ENCODE measurements around the gene CCDC43.
A peak's percentile ranks its signal among the peaks of the same experiment; 100 is the strongest.
"Not testable (repeated sequence)": the region's sequence is repeated elsewhere in the genome, so short reads cannot be mapped to it uniquely, and the experiment has no call there.

CCDC43 gene

DNA sequence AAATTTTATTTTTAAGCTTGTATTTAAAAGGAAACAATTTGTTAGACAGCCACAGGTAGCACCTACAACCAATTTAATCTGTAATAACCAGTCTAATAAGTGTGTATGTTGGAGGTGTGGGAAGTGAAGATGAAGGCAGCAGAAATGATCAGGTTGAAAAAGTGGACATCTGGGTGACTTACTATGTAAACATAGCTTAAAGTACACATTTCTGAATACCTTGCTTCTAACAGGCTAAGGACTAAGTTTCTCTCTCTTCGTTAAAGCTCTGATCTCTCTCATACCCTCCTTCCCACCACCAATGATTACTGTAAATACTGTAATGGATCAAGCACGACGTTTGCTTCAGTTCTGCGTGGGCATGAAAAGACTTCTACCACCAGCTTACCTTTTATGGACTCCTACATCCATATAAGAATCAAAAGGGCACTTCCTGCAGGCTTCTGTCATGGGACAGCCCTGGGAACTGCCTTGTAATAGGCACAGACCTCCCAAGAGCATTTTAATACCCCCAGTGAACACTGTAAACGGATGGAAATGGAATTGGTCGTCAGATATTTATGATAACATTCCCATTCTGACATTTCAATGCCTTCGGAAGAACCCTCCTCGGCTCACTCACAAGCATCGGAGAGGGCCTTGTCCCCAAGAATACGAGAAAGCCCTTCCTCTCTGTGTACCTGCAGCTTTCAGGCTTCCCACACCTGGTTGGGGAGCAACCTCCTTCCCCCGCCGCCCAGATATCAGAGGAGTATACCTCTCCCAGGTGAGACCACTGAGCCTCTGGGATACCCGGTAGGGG is 700 bp downstream of the CCDC43 start:
- no peak for TF ChIP-seq ZNF274 (IDR thresholded peaks at IDR 0.05; ENCODE audit: low read depth, low read length)
- H3K4me3 ChIP-seq (ENCODE audit: low read length): peak overlapping the region; percentile 86

DNA sequence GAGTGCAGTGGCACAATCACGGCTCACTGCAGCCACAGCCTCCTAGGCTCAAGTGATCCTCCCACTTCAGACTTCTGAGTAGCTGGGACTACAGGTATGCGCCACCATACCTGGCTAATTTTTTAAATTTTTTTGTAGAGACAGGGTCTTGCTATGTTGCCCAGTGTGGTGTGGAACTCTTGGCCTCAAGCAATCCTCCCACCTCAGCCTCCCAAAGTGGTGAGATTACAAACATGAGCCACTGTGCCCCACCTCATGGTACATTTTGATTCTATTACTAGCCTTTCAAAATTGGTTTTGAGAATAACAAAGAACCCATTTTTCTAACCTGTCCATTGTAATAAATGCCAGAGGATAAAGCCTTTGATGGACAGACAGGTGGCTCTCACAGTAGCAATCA is 1.4 kb downstream of the CCDC43 start:
- H3K4me3 ChIP-seq (ENCODE audit: low read length): peak overlapping the region; percentile 86; the same call in 1 of the 2 replicates
- no peak for TF ChIP-seq ZNF274 (IDR thresholded peaks at IDR 0.05; ENCODE audit: low read depth, low read length)

DNA sequence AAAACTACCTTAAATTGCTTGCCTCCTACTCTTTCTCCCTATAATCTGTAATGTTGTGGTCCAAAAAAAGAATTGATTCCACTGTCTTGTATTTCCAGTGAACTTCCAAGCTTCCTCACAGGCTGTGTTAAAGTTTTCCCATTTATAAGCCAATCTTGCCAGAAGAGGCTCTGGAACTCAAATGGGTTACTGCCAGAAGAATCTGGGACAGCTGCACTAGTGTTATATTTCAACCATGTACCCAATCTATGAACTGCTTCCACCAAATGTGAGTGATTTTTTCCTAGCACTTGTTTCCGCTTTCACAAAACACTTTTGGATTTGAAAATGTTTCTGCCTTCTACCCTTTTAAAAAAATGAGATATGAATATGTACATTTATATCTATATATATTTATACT is 1.8 kb downstream of the CCDC43 start:
- no peak overlapping the region for H3K4me3 ChIP-seq (ENCODE audit: low read length)
- TF ChIP-seq ZNF274 (IDR thresholded peaks at IDR 0.05; ENCODE audit: low read depth, low read length): no peak

DNA sequence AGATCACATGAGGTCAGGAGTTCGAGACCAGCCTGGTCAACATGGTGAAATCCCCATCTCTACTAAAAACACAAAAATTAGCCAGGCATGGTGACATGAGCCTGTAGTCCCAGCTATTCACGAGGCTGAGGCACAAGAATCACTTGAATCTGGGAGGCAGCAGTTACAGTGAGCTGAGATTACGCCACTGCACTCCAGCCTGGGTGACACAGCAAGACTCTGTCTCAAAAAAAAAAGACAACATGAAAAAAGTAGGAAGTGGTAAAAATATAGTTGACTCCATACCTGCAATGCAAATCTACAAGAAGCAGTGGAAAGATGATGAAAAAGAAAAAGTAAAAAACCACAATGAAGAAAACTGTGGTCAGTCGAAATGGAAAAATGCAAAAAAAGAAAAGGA is 6.3 kb downstream of the CCDC43 start:
- H3K4me3 ChIP-seq (ENCODE audit: low read length): not testable (repeated sequence)

DNA sequence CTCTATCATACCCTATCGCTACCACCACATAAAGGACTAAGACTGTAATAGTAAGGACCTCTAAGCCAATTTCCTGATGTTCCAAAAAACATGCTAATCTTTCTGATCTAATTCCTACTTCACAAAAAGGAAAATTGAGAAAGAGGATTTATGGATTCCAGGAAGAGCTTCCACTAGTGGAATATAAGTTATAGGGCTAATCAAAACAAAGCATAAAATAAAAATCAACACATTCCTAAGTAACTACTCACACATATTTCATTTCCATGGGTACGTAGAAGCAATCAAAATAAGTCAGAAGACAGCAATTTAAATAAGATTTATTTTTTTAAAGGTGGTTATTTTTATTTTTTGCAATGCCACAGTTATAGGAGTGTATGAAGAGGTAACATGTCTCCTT is 12.4 kb downstream of the CCDC43 start:
- no peak for TF ChIP-seq ZNF274 (IDR thresholded peaks at IDR 0.05; ENCODE audit: low read depth, low read length)

DNA sequence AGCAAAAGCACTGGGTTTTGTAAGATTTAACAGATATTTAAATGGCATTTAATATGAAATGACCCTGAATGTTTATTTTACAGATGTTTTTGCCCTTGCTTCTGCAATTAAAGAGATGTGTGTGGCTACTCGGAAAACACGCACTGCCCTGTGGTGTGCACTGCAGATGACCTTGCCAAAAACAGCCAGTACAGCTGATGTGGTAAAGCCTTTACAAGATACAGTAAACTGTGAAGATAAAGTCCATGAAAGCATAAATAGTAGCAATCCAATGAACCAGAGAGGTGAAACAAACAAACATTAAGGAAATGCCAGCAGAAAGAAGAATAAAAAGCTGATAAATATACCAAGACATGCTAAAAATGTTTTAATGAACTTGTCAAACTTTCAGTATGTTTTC is 15.7 kb downstream of the CCDC43 start:
- no peak overlapping the region for H3K4me3 ChIP-seq (ENCODE audit: low read length)
- no peak for TF ChIP-seq ZNF274 (IDR thresholded peaks at IDR 0.05; ENCODE audit: low read depth, low read length)

More for the DNA sequence above, 12.4 kb downstream of the CCDC43 start:
- no peak overlapping the region for H3K4me3 ChIP-seq (ENCODE audit: low read length)

DNA sequence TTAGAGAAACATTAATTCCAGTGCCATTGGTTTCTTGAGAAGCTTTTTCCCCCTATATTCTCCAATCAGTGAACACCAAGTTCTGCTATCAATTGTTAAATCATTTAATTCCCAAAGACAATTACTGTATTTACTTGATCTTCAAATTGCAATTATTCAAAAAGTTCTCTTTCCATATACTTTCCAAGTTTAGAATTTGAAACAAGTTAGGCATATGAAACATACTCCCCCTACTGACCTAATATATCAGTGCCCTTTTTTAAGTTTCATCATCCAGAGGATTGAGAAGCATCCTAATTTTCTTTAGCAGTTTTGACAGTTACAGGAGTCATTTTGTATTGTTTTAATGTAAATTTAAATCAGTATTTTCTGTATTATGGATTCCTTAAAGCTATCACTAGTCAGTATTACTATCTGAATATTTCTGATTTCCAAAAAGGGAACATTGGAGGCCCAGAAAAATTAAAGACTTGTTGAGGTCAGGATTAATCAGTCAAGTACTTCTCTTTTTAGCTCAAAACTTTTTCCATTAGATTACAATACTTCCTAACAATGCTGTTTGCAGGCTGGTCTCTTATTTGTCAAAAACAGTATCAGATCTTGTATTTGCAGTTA is 17.0 kb downstream of the CCDC43 start:
- TF ChIP-seq ZNF274 (IDR thresholded peaks at IDR 0.05; ENCODE audit: low read depth, low read length): no peak
- H3K4me3 ChIP-seq (ENCODE audit: low read length): no peak overlapping the region

DNA sequence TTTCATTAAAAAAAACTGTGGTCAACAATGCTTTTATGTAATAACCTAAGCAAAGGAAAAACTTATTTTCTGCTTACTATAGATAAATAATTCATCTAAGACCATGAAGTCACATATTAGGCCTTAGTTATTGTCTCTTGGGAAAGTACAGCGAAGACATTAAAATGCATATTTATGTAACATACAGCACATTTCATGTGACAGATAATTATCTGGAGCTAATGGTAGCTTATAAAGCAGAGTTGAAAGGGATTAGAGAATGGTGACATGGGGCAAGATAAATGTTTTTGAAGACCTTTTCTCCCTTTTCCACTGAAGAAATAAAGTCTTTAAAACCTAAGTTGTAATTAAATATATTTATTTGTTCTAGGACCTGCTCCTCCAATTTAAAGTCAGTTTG is 23.6 kb downstream of the CCDC43 start:
- no peak overlapping the region for H3K4me3 ChIP-seq (ENCODE audit: low read length)
- no peak for TF ChIP-seq ZNF274 (IDR thresholded peaks at IDR 0.05; ENCODE audit: low read depth, low read length)

DNA sequence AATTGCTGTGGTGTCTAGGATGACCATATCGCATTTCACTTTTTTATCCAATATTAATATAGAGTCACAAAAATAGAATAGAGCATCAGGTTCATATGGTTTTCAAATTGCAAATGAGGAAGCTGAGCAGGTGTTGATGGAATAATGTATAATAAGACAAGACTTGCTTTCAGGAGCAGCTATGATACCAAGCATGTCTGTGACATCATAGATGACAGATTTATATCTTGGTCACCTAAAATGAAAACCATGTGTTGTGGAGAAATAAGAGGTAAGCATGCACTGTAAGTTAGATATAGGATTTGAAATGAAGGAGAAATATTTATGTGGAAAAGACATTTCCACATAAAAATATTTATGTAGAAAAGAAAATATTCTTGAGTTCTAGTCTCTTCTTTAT is 24.7 kb downstream of the CCDC43 start:
- TF ChIP-seq ZNF274 (IDR thresholded peaks at IDR 0.05; ENCODE audit: low read depth, low read length): no peak
- no peak overlapping the region for H3K4me3 ChIP-seq (ENCODE audit: low read length)

DNA sequence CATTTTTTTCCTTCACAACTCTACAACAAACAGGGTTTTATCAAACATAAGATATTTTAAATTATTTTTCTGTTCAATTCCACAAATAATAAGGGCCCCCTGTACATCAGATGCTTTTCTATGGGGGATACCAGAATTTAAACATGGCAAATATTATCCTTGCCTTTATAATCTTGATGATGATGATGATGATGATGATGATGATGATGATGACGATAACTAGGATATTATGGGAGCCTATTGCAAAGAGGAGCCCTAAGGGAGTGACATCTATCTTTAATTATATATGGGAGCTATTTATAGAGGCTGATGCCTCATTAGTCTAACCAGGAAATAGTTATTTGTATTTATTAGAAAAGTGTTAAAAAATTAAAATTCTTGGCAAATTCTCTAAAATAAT is 26.5 kb downstream of the CCDC43 start:
- TF ChIP-seq ZNF274 (IDR thresholded peaks at IDR 0.05; ENCODE audit: low read depth, low read length): no peak
- H3K4me3 ChIP-seq (ENCODE audit: low read length): no peak overlapping the region

DNA sequence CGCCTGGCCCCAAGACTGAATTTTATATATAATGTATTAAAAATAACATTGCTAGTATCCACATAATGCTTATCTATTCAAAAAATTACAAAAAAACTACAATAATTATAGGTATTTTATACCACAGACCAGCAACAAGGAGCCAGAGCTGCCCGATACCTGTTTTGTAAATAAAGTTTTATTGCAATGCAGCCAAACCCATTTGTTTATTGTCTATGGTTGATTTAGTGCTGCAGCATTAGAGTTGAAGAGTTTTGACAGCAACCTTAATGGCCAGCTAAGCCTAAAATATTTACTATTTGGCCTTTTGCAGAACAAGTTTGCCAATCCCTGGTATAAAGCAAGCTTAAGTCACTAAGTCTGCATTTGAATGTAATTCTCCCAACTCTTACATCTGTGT is 27.7 kb downstream of the CCDC43 start:
- no peak for TF ChIP-seq ZNF274 (IDR thresholded peaks at IDR 0.05; ENCODE audit: low read depth, low read length)
- H3K4me3 ChIP-seq (ENCODE audit: low read length): no peak overlapping the region

DNA sequence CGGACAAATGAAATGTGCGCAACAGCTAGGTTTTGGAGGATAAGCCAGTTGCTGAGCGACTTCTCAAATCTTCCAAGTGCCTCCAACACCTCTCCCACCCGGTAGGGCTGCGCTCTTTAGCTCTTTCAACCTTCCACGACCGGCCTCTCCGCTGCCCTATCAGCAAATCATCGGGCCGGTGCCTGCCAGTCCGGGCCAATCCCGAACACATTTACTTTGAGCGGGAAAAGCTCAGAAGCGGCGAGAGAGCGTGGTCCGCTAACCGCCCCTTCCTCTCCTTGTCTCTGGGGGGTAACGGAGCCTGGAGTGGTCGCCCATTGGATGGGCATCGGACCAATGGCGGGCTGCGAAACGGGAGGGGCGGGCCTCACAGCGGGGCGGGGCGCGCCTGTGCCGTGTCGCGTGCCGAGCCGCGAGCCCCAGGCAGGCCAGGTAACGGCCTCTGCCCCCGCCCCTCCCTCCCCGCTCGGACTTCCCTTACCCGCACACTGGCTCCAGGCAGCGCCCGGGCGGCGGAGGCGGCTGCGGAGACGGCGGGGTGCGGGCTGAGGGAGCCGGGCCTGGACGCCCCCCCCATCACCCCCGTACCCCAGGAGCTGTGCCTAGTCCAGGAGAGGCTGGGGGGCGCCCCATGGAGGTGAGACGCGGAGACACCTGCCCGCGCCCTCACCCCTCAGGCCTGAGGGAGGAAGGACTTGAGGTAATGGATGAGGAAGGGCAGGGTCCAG is 33.4 kb downstream of the CCDC43 start, which contains the start of gene MEIOC:
Gene MEIOC (plus strand): TSS at position 486 of the 728 bp plus-strand sequence. CDS start 146 bp downstream, at position 632.
- no peak for TF ChIP-seq ZNF274 (IDR thresholded peaks at IDR 0.05; ENCODE audit: low read depth, low read length)
- H3K4me3 ChIP-seq (ENCODE audit: low read length): peak within 1 kb of the TSS; percentile 29; the same call in 1 of the 2 replicates

DNA sequence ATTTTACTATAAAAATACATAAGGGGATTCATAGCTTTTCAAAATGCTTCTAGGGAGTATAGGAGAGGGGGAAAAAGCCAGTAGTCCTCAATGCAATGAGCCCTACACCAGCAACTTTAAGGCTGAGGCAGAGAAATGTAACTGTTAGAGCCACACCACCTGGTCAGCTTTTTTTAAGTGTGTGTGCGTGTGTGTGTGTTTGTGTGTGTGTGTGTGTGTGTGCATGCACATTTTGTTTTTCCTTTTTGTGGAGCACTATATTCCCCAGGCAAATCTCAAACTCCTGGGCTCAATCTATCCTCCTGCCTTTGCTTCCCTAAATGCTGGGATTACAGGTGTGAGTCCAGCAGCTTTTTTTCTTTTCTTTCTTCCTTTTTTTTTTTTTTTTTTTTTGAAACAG is 35.6 kb downstream of the CCDC43 start:
- TF ChIP-seq ZNF274 (IDR thresholded peaks at IDR 0.05; ENCODE audit: low read depth, low read length): no peak
- no peak overlapping the region for H3K4me3 ChIP-seq (ENCODE audit: low read length)

DNA sequence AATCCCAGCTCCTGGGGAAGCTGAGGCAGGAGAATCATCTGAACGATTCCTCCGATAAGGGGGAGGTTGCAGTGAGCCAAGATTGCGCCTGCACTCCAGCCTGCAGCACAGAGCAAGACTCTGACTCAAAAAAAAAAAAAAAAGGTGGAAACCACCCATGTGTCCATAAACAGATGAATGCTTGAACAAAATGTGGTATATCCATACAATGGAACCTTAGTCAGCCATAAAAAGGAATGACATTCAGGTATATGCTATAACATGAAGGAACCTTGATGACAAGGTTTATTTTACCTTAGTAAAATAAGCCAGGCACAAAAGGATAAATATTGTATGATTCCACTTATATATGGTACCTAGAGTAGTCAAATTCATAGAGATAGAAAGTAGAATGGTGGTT is 36.2 kb downstream of the CCDC43 start:
- H3K4me3 ChIP-seq (ENCODE audit: low read length): no peak overlapping the region
- no peak for TF ChIP-seq ZNF274 (IDR thresholded peaks at IDR 0.05; ENCODE audit: low read depth, low read length)

DNA sequence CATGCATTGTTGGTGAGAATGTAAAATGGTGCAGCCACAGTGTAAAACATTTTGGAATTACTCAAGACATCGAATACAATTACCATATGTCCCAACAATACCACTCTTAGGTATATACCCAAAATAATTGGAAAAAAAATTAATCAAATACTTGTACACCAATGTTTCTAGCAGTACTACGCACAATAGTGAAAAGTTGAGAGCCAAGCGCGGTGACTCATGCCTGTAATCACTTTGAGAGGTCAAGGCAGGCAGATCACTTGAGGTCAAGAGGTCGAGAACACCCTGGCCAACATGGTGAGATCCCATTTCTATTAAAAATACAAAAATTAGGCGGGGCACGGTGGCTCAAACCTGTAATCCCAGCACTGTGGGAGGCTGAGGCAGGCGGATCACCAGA is 36.8 kb downstream of the CCDC43 start:
- TF ChIP-seq ZNF274 (IDR thresholded peaks at IDR 0.05; ENCODE audit: low read depth, low read length): no peak
- H3K4me3 ChIP-seq (ENCODE audit: low read length): no peak overlapping the region

Measured in GM08714 (cell line).